Adrenal gland (tissue), 12 donors: Measurements from ENCODE around the gene RPL28. TPM values are rescaled to one million over a fixed set of nuclear protein-coding genes. Genes with fewer than 3 reads are reported as not detected.

Experiments
- DNase-seq, 7 donors: peaks; one replicate each; pipeline ENCODE4 v3.0.0-alpha.2; 2019 to 2020
- H3K27ac ChIP-seq, 5 donors: fragments of 200-600 bp; sonication (generic) in 4 of 5; 1 replicate in 3 of 5; 2 replicates in 2 of 5; pipeline versions ENCODE4 v1.5.1 to v1.8.0; 2016 to 2020; ENCODE audit warnings: mild to moderate bottlenecking in 1 of 5
- H3K27me3 ChIP-seq: fragments of 200-600 bp; 2 replicates; pipeline ENCODE4 v1.8.0; 2021
- H3K36me3 ChIP-seq, 2 donors: fragments of 200-600 bp; replicated peaks in 1 of 2; 1 replicate in 1 of 2; 2 replicates in 1 of 2; pipeline versions ENCODE4 v1.5.1 to v1.8.0; 2018 to 2022
- H3K4me1 ChIP-seq, 2 donors: fragments of 200-600 bp; replicated peaks in 1 of 2; 1 replicate in 1 of 2; 2 replicates in 1 of 2; pipeline versions ENCODE4 v1.5.1 to v1.8.0; 2018 to 2021
- H3K4me3 ChIP-seq, 4 donors: fragments of 200-600 bp; sonication (generic) in 3 of 4; one replicate each; pipeline ENCODE4 v1.5.1; 2016 to 2018
- H3K9me3 ChIP-seq, 3 donors: fragments of 200-600 bp; sonication (generic) in 1 of 3; replicated peaks in 1 of 3; 1 replicate in 2 of 3; 2 replicates in 1 of 3; pipeline versions ENCODE4 v1.5.1 to v1.8.0; 2016 to 2021
- CTCF ChIP-seq, 6 experiments: fragments of 450-650 bp in 4 of 6; fragments of 200-600 bp in 2 of 6; sonication (generic) in 1 of 6; IDR thresholded peaks; 1 replicate in 5 of 6; 2 replicates in 1 of 6; pipeline versions ENCODE4 v1.5.1 to v1.8.0; 2016 to 2021; ENCODE audit warnings: antibody characterized with exemption in 6 of 6, mild to moderate bottlenecking in 2 of 6, moderate library complexity in 1 of 6
- POLR2A ChIP-seq, 2 donors: fragments of 450-650 bp; IDR thresholded peaks; one replicate each; pipeline ENCODE4 v1.6.1; 2017; ENCODE audit warnings: antibody characterized with exemption in 2 of 2, mild to moderate bottlenecking in 2 of 2, moderate library complexity in 1 of 2
- WGBS, 4 donors: extraction: QIAGEN DNeasy Blood & Tissue Kit in 2 of 4; methylation state at CpG; one replicate each; pipeline versions ENCODE4 v1.1.5 to v1.1.7; 2013 to 2017; 5-methylcytosine and 5-hydroxymethylcytosine counted together
- intact Hi-C, 2 donors: fragments of 100-400 bp; cut with DNase I; formaldehyde crosslinking; loops; one replicate each; pipeline versions ENCODE4 v1.14.1 to v1.15.0; 2022 to 2023
- polyA plus RNA-seq, 3 donors: library from polyadenylated mRNA; stranded (reverse); fragments of 200-250 nt in 2 of 3; fragments of 350-450 nt in 1 of 3; fragmentation: Illumina TruSeq in 1 of 3; extraction: RNeasy Lipid Tissue Mini Kit (QIAGEN cat#74804) in 1 of 3; gene quantifications; one replicate each; pipeline ENCODE4 v1.2.3, GENCODE V29; 2013 to 2014
- total RNA-seq, 9 donors: library from RNA; depleted of rRNA in 4 of 9; stranded (reverse); fragments of >200 nt in 4 of 9; fragments of 120-200 nt in 1 of 9; fragmentation: NEBNext Ultra II Directional in 1 of 9; extraction: Animal tissue kit (Norgen Biotek cat#: 25700) in 1 of 9; gene quantifications; one replicate each; pipeline versions ENCODE4 v1.1.0 to v1.2.4, GENCODE V29; 2013 to 2023
- donor health status: healthy with polysubstance abuse.
- donor health status: Bipolar disorder and iron deficiency.
- donor health status: DM: yes; HTN: yes; CAD: no.
- donor health status: DM: no; HTN: no; CAD: no.
- donor health status: DM: no; HTN: no; CAD: no.
- donor health status: DM: yes; HTN: yes; CAD: no.

Gene RPL28
- total and polyA plus RNA-seq, 12 donors: 194 to 2,804 (median 1,045) TPM

- 86 to 100% (median 92%) methylated on average over 2 of the region's 2 CpGs for whole genome bisulfite sequencing, 4 donors
- H3K9me3 ChIP-seq: no peaks in the 10 kb centered on the region
- H3K4me1 ChIP-seq: peaks cover 6 to 18% of the 10 kb centered on the region in 2 donors
- no peak for TF ChIP-seq CTCF (IDR thresholded peaks at IDR 0.05)
- no peak for TF ChIP-seq POLR2A (IDR thresholded peaks at IDR 0.05)
- H3K27me3 ChIP-seq: no peaks in the 10 kb centered on the region
- no peak overlapping the region for H3K4me3 ChIP-seq
- DNase-seq: no peak
- H3K27ac ChIP-seq: no peak overlapping the region
- peaks cover 0 to 44% of the 10 kb centered on the region in 2 donors for H3K36me3 ChIP-seq
- intact Hi-C loops: no loop called here
Measured at GRCh38 chr19:55402509-55402908, 16.8 kb downstream of the RPL28 start.

GRCh38 chr19:55405638-55406037, 19.9 kb downstream of the RPL28 start:
- H3K4me1 ChIP-seq: peaks cover 6 to 24% of the 10 kb centered on the region in 2 donors
- TF ChIP-seq CTCF (IDR thresholded peaks at IDR 0.05) (no peak), POLR2A (IDR thresholded peaks at IDR 0.05) (no peak)
- no peaks in the 10 kb centered on the region for H3K27me3 ChIP-seq
- no peak overlapping the region for H3K4me3 ChIP-seq
- no peaks in the 10 kb centered on the region for H3K9me3 ChIP-seq
- peaks cover 0 to 40% of the 10 kb centered on the region in 2 donors for H3K36me3 ChIP-seq
- H3K27ac ChIP-seq: no peak overlapping the region
- WGBS, 4 donors: 80 to 91% (median 86%) methylated on average over 5 of the region's 5 CpGs
- intact Hi-C loops: no loop called here
- DNase-seq: no peak

GRCh38 chr19:55406091-55406825, 20.5 kb downstream of the RPL28 start:
- no peaks in the 10 kb centered on the region for H3K9me3 ChIP-seq
- peak overlapping the region in 1 of 5 donors; percentile 99 for H3K27ac ChIP-seq
- peak overlapping the region in 1 of 4 donors; percentile 90 for H3K4me3 ChIP-seq
- intact Hi-C loops: no loop called here
- no peaks in the 10 kb centered on the region for H3K27me3 ChIP-seq
- peaks cover 6 to 24% of the 10 kb centered on the region in 2 donors for H3K4me1 ChIP-seq
- WGBS, 4 donors: 79 to 89% (median 83%) methylated on average over 11 to 14 of the region's 14 CpGs
- TF ChIP-seq POLR2A (IDR thresholded peaks at IDR 0.05): no peak
- no peak for TF ChIP-seq CTCF (IDR thresholded peaks at IDR 0.05)
- peaks cover 0 to 35% of the 10 kb centered on the region in 2 donors for H3K36me3 ChIP-seq
- no peak for DNase-seq

GRCh38 chr19:55406826-55407549, 21.3 kb downstream of the RPL28 start:
- peak in 5 of 7 donors; percentile 37 to 58 (median 49) for DNase-seq
- Histone ChIP-seq H3K4me3 (peak overlapping the region in 3 of 4 donors; percentile 49 to 90 (median 71)), H3K36me3 (peaks cover 0 to 29% of the 10 kb centered on the region in 2 donors), H3K27me3 (no peaks in the 10 kb centered on the region), H3K9me3 (no peaks in the 10 kb centered on the region), H3K27ac (peak overlapping the region; percentile 89 to 100 (median 96)), H3K4me1 (peaks cover 6 to 24% of the 10 kb centered on the region in 2 donors)
- TF ChIP-seq POLR2A (IDR thresholded peaks at IDR 0.05) (no peak), CTCF (IDR thresholded peaks at IDR 0.05) (no peak)
- intact Hi-C loops: no loop called here
- WGBS, 4 donors: 9 to 49% (median 14%) methylated on average over 6 to 35 of the region's 35 CpGs
